PFSK-1 (cell line): ENCODE results near the gene UTP14A. TPM values are rescaled to one million over a fixed set of nuclear protein-coding genes. Genes with fewer than 3 reads are reported as not detected.
A peak's percentile ranks its signal among the peaks of the same experiment; 100 is the strongest.

ENCODE experiments used
- FOXP2 ChIP-seq: optimal IDR thresholded peaks from 2 replicates; pipeline ENCODE3; 2011; ENCODE audit warnings: borderline replicate concordance, control low read depth, inconsistent platforms; ENCODE audit not compliant: insufficient read depth; ENCODE audit errors: extremely low read length, extremely low read depth
- POLR2AphosphoS5 ChIP-seq: IDR thresholded peaks from 2 replicates; pipeline ENCODE4 v1.6.1; 2012; ENCODE audit warnings: low read depth, mild to moderate bottlenecking, control low read depth, low read length, moderate library complexity
- REST ChIP-seq, 2 experiments: IDR thresholded peaks; 2 replicates each; pipeline versions ENCODE4 v1.6.1 to v1.8.0; 2011 to 2012; ENCODE audit warnings: low read depth in 2 of 2, low read length in 2 of 2, control low read depth in 1 of 2, inconsistent platforms in 1 of 2, mild to moderate bottlenecking in 1 of 2, moderate library complexity in 1 of 2; ENCODE audit not compliant: insufficient read depth in 1 of 2
- SIN3A ChIP-seq: IDR thresholded peaks from 2 replicates; pipeline ENCODE4 v1.6.1; 2012; ENCODE audit warnings: mild to moderate bottlenecking, low read length, moderate library complexity, borderline replicate concordance; ENCODE audit not compliant: insufficient read depth
- TAF1 ChIP-seq: IDR thresholded peaks from 2 replicates; pipeline ENCODE4 v1.6.1; 2012; ENCODE audit warnings: low read length, control low read depth, borderline replicate concordance; ENCODE audit not compliant: insufficient read depth
- polyA plus RNA-seq: library from polyadenylated mRNA; unstranded; fragments of >200 nt; gene quantifications from one replicate; pipeline ENCODE4 v1.2.1, GENCODE V29; 2012; ENCODE audit warnings: low read depth, missing spikeins; ENCODE audit not compliant: insufficient read length

The UTP14A gene
- polyA plus RNA-seq, result 22.3 TPM

GRCh38 chrX:129905787-129906580, at the start of gene UTP14A:
Gene UTP14A (plus strand): TSS chrX:129906164. CDS start chrX:129906211, 47 bp downstream.
- TF ChIP-seq SIN3A, result no peak
- no peak for TF ChIP-seq FOXP2
- TF ChIP-seq POLR2AphosphoS5, result peak; percentile 91
- peak in 1 of 2 experiments; percentile 23; a peak in 1 of 4 replicates for TF ChIP-seq REST (IDR thresholded peaks at IDR 0.05; ENCODE audit: insufficient read depth in 1 of 2, low read depth in 2 of 2, low read length in 2 of 2)
- peak; percentile 81; the same call in 1 of the 2 replicates for TF ChIP-seq TAF1

DNA sequence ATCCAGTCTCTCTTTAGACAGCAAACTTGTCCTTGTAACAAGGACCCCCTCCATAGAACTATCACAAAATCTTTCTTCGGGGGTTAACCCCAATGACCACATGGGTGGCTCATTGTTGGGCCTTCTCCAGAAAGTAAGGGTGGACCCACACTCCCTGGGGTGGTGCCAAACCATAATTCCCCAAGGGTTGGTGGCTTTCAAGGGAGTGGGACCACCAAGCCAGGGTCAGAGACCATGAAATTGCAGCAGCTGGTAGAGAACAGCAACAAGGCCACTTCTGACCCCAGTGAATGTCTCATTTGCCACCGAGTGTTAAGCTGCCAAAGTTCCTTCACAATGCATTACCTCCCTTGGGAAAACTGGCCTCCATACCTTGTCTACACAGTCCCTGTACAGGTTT, 33.4 kb upstream of the UTP14A start:
- no peak for TF ChIP-seq SIN3A
- TF ChIP-seq FOXP2, result no peak
- TF ChIP-seq REST (IDR thresholded peaks at IDR 0.05; ENCODE audit: insufficient read depth in 1 of 2, low read depth in 2 of 2, low read length in 2 of 2), result no peak
- TF ChIP-seq TAF1, result no peak
- TF ChIP-seq POLR2AphosphoS5, result no peak

DNA sequence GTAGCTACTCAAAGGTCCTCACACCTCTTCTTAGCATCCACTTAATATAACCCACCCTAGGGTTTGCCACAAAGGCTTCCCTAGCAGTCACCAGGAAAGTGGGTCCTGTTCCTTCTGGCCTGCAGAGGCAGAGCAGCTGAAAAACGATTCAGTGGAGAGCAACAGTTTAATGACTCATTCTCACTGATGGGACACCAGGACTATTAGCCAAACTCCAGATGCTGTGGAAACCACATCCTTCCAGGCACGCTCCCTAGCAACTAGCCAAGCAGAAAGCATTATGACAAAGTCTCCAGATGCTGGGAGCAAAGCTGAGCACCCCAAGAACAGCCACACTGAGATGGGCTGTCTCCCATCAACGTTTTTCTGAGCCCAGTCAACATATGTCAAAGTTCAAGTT, 30.3 kb upstream of the UTP14A start:
- TF ChIP-seq POLR2AphosphoS5 (no peak), REST (IDR thresholded peaks at IDR 0.05; ENCODE audit: insufficient read depth in 1 of 2, low read depth in 2 of 2, low read length in 2 of 2) (0 out of 4 replicates have a peak, but pooled peaks of 1 of the 2 experiments have one; percentile 9)

- TF ChIP-seq POLR2AphosphoS5, result no peak
- no peak for TF ChIP-seq FOXP2
- no peak for TF ChIP-seq TAF1
- TF ChIP-seq SIN3A, result no peak
- TF ChIP-seq REST (IDR thresholded peaks at IDR 0.05; ENCODE audit: insufficient read depth in 1 of 2, low read depth in 2 of 2, low read length in 2 of 2), result no peak
Measured at GRCh38 chrX:129876771-129877305, 29.1 kb upstream of the UTP14A start.
